H9 (cell line): ENCODE results near the gene PTEN. TPM values are rescaled to one million over a fixed set of nuclear protein-coding genes. Genes with fewer than 3 reads are reported as not detected.

Experiments
- DNase-seq: peaks from one replicate; pipeline ENCODE4 v3.0.0-alpha.2; 2017
- H2AFZ ChIP-seq: one replicate; pipeline ENCODE4 v1.6.1; 2013; ENCODE audit warnings: mild to moderate bottlenecking, low read length, control low read depth, moderate library complexity
- H2AK5ac ChIP-seq: 2 replicates; pipeline ENCODE4 v1.6.1; 2013; ENCODE audit warnings: low read length, control low read depth, mixed read lengths; ENCODE audit not compliant: insufficient read length
- H2BK120ac ChIP-seq: one replicate; pipeline ENCODE4 v1.6.1; 2013; ENCODE audit warnings: low read depth, mild to moderate bottlenecking, low read length, control low read depth, inconsistent platforms; ENCODE audit not compliant: poor library complexity, severe bottlenecking
- H2BK12ac ChIP-seq: 2 replicates; pipeline ENCODE4 v1.6.1; 2013; ENCODE audit warnings: low read length, control low read depth, mixed read lengths, low read depth; ENCODE audit not compliant: insufficient read length
- H2BK15ac ChIP-seq: 2 replicates; pipeline ENCODE4 v1.6.1; 2013; ENCODE audit warnings: low read depth, low read length, control low read depth
- H2BK20ac ChIP-seq: one replicate; pipeline ENCODE4 v1.6.1; 2013; ENCODE audit warnings: low read depth, mild to moderate bottlenecking, low read length, control low read depth, inconsistent platforms; ENCODE audit not compliant: poor library complexity, severe bottlenecking
- H2BK5ac ChIP-seq: 2 replicates; pipeline ENCODE4 v1.6.1; 2013; ENCODE audit warnings: low read length, control low read depth, mixed read lengths; ENCODE audit not compliant: insufficient read length
- H3K14ac ChIP-seq: 2 replicates; pipeline ENCODE4 v1.6.1; 2013; ENCODE audit warnings: low read length, control low read depth; ENCODE audit not compliant: insufficient read depth
- H3K18ac ChIP-seq: 2 replicates; pipeline ENCODE4 v1.6.1; 2013; ENCODE audit warnings: low read depth, mild to moderate bottlenecking, mixed read lengths, low read length, control low read depth; ENCODE audit not compliant: insufficient read length
- H3K23ac ChIP-seq: 2 replicates; pipeline ENCODE4 v1.6.1; 2013; ENCODE audit warnings: low read length, control low read depth, mixed read lengths, low read depth; ENCODE audit not compliant: insufficient read length
- H3K23me2 ChIP-seq: 2 replicates; pipeline ENCODE4 v1.6.1; 2013; ENCODE audit warnings: low read depth, mild to moderate bottlenecking, mixed read lengths, low read length, control low read depth; ENCODE audit not compliant: insufficient read length, poor library complexity, severe bottlenecking
- H3K27ac ChIP-seq: 2 replicates; pipeline ENCODE4 v1.5.1; 2013; ENCODE audit warnings: low read length, control low read depth, mixed read lengths, low read depth; ENCODE audit not compliant: insufficient read length
- H3K27me3 ChIP-seq: 2 replicates; pipeline ENCODE4 v1.6.1; 2013; ENCODE audit warnings: low read length, control low read depth, inconsistent platforms; ENCODE audit not compliant: insufficient read depth
- H3K4ac ChIP-seq: 2 replicates; pipeline ENCODE4 v1.6.1; 2013; ENCODE audit warnings: low read depth, mild to moderate bottlenecking, control low read depth, inconsistent platforms, low read length, moderate library complexity
- H3K4me1 ChIP-seq: 2 replicates; pipeline ENCODE4 v1.6.1; 2013; ENCODE audit warnings: low read length, control low read depth, inconsistent platforms; ENCODE audit not compliant: insufficient read depth
- H3K4me2 ChIP-seq: 2 replicates; pipeline ENCODE4 v1.6.1; 2013; ENCODE audit warnings: low read length, control low read depth, mixed read lengths; ENCODE audit not compliant: insufficient read length, insufficient read depth
- H3K56ac ChIP-seq: 2 replicates; pipeline ENCODE4 v1.6.1; 2013; ENCODE audit warnings: low read depth, mild to moderate bottlenecking, mixed read lengths, low read length, control low read depth; ENCODE audit not compliant: insufficient read length
- H3K79me1 ChIP-seq: 2 replicates; pipeline ENCODE4 v1.6.1; 2013; ENCODE audit warnings: low read depth, mild to moderate bottlenecking, moderate library complexity, low read length, control low read depth, inconsistent platforms; ENCODE audit not compliant: insufficient read depth, poor library complexity, severe bottlenecking
- H3K79me2 ChIP-seq: 2 replicates; pipeline ENCODE4 v1.6.1; 2013; ENCODE audit warnings: low read length, control low read depth, inconsistent platforms; ENCODE audit not compliant: insufficient read depth
- H3K9ac ChIP-seq: 2 replicates; pipeline ENCODE4 v1.6.1; 2013; ENCODE audit warnings: low read length, control low read depth, mixed read lengths; ENCODE audit not compliant: insufficient read length; ENCODE audit errors: extremely low read depth
- H3K9me3 ChIP-seq: one replicate; pipeline ENCODE4 v1.6.1; 2013; ENCODE audit warnings: low read depth, low read length, inconsistent platforms; ENCODE audit not compliant: control insufficient read depth
- H3T11ph ChIP-seq: one replicate; pipeline ENCODE4 v1.6.1; 2013; ENCODE audit warnings: mild to moderate bottlenecking, low read length, control low read depth, inconsistent platforms
- H4K20me1 ChIP-seq: one replicate; pipeline ENCODE4 v1.6.1; 2013; ENCODE audit not compliant: control insufficient read depth, insufficient read length, insufficient read depth
- H4K5ac ChIP-seq: 2 replicates; pipeline ENCODE4 v1.6.1; 2013; ENCODE audit warnings: low read depth, mild to moderate bottlenecking, mixed read lengths, low read length, control low read depth; ENCODE audit not compliant: insufficient read length
- H4K8ac ChIP-seq: replicated peaks from 2 replicates; pipeline ENCODE4 v1.6.1; 2013; ENCODE audit warnings: low read length, control low read depth, mixed read lengths, low read depth; ENCODE audit not compliant: insufficient read length
- H4K91ac ChIP-seq: 2 replicates; pipeline ENCODE4 v1.6.1; 2013; ENCODE audit warnings: low read depth, mild to moderate bottlenecking, moderate library complexity, mixed read lengths, low read length, control low read depth; ENCODE audit not compliant: insufficient read length
- H3K27ac Mint-ChIP-seq, 3 experiments: 2 replicates in 2 of 3; 3 replicates in 1 of 3; pipeline ENCODE4 v1.8.0; 2020 to 2021; ENCODE audit warnings: mixed read lengths in 3 of 3, mild to moderate bottlenecking in 1 of 3, moderate library complexity in 1 of 3
- H3K27me3 Mint-ChIP-seq: 2 replicates; pipeline ENCODE4 v1.8.0; 2021; ENCODE audit warnings: low read depth, mild to moderate bottlenecking, moderate library complexity, mixed read lengths
- H3K36me3 Mint-ChIP-seq, 3 experiments: 2 replicates in 2 of 3; 3 replicates in 1 of 3; pipeline ENCODE4 v1.8.0; 2020 to 2021; ENCODE audit warnings: low read depth in 3 of 3, mixed read lengths in 3 of 3; ENCODE audit not compliant: insufficient read depth in 1 of 3
- H3K4me1 Mint-ChIP-seq, 2 experiments: 2 replicates each; pipeline ENCODE4 v1.8.0; 2020; ENCODE audit warnings: mixed read lengths in 2 of 2
- H3K4me3 Mint-ChIP-seq, 2 experiments: 2 replicates in 1 of 2; 3 replicates in 1 of 2; pipeline ENCODE4 v1.8.0; 2020 to 2021; ENCODE audit warnings: mild to moderate bottlenecking in 2 of 2, mixed read lengths in 2 of 2, moderate library complexity in 1 of 2
- H3K9me3 Mint-ChIP-seq, 2 experiments: 2 replicates in 1 of 2; 3 replicates in 1 of 2; pipeline ENCODE4 v1.8.0; 2020; ENCODE audit warnings: mild to moderate bottlenecking in 2 of 2, mixed read lengths in 2 of 2, moderate library complexity in 1 of 2
- CTCF ChIP-seq: fragments of 200-600 bp; sonication (generic); conservative IDR thresholded peaks from 3 replicates; pipeline ENCODE4 v1.8.0; 2021; ENCODE audit warnings: antibody characterized with exemption, mild to moderate bottlenecking
- WGBS: extraction: QIAGEN DNeasy Blood & Tissue Kit; methylation state at CpG from one replicate; pipeline ENCODE4 v1.1.7; 2013; ENCODE audit warnings: missing lambda C conversion rate, low lambda C conversion rate, mixed read lengths; ENCODE audit not compliant: insufficient read length; ENCODE audit errors: extremely low coverage; 5-methylcytosine and 5-hydroxymethylcytosine counted together
- total RNA-seq: library from RNA; stranded (reverse); gene quantifications from 2 replicates; pipeline ENCODE4 v1.2.1, GENCODE V29; 2021

The PTEN gene
- total RNA-seq, 1 experiment from 2014 or later: 52.8 TPM

- H2AK5ac ChIP-seq: no peak overlapping the region
- no peak overlapping the region for H3T11ph ChIP-seq
- no peak overlapping the region for H3K27ac Mint-ChIP-seq
- no peak overlapping the region for H4K5ac ChIP-seq
- no peak overlapping the region for H2BK5ac ChIP-seq
- H2BK120ac ChIP-seq: no peak overlapping the region
- TF ChIP-seq CTCF: no peak
- H3K56ac ChIP-seq: no peak overlapping the region
- H3K4me2 ChIP-seq: no peak overlapping the region
- H3K27me3 ChIP-seq: no peaks in the 10 kb centered on the region
- no peak for DNase-seq
- H2BK20ac ChIP-seq: no peak overlapping the region
- H3K79me2 ChIP-seq: peaks cover 4% of the 10 kb centered on the region; the same call in 1 of the 2 replicates
- no peaks in the 10 kb centered on the region for H3K27me3 Mint-ChIP-seq
- peaks cover 1 to 13% (median 7%) of the 10 kb centered on the region in 3 experiments; a peak in 5 of 7 replicates for H3K36me3 Mint-ChIP-seq
- H3K14ac ChIP-seq: no peak overlapping the region
- H3K9ac ChIP-seq: no peak overlapping the region
- WGBS: no CpG with 5 or more reads among the region's 4 CpGs
- no peak overlapping the region for H3K4ac ChIP-seq
- H3K79me1 ChIP-seq: peaks cover 5% of the 10 kb centered on the region
- H2AFZ ChIP-seq: no peak overlapping the region
- no peaks in the 10 kb centered on the region for H3K9me3 ChIP-seq
- H3K4me1 Mint-ChIP-seq: peaks cover 31 to 34% of the 10 kb centered on the region in 2 experiments
- H2BK12ac ChIP-seq: no peak overlapping the region
- no peak overlapping the region for H4K91ac ChIP-seq
- no peak overlapping the region for H3K27ac ChIP-seq
- H3K23ac ChIP-seq: no peak overlapping the region
- no peaks in the 10 kb centered on the region for H3K23me2 ChIP-seq
- no peak overlapping the region for H4K8ac ChIP-seq
- H3K9me3 Mint-ChIP-seq: no peaks in the 10 kb centered on the region
- no peak overlapping the region for H3K4me3 Mint-ChIP-seq
- H3K18ac ChIP-seq: no peak overlapping the region
- H3K4me1 ChIP-seq: peaks cover 2% of the 10 kb centered on the region; the same call in 1 of the 2 replicates
- no peak overlapping the region for H2BK15ac ChIP-seq
- no peaks in the 10 kb centered on the region for H4K20me1 ChIP-seq
Observed at GRCh38 chr10:87920538-87920937, 57.1 kb downstream of the PTEN start.
